ENCODE results near the gene HDHD3.

HDHD3 gene

DNA sequence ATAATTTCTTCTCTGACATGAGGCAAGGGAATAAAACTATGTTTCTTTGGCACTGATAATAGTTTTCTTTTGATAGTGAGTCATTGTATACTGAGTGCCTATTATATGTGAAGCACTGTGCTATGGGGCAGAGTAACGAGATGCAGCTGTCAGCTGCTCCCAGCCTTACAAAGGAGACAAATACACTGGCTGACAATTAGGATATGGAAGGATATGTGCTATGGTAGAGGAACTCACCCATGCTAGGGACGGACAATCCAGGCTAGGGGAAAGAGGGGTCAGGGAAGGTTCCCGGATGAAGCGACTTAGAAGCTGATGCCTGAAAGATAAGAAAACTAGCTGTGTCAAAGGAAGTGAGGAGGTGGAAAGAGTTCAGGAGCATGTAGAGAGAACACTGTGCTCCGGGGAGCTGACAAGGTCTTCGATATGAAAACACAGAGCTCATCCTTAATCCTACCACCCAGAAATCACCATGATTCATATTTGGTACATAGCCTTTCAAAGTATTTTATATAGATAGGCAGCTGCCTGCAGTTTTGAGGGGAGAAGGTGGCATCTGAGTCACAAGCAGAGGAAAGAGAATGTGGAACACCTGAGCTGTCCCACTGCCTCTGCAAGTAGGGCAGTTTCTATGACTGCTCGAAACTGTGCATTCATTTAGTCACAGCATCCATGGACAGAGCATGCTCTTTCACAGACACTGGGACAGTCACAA is 15.3 kb downstream of the HDHD3 start:
- no peak for DNase-seq

DNA sequence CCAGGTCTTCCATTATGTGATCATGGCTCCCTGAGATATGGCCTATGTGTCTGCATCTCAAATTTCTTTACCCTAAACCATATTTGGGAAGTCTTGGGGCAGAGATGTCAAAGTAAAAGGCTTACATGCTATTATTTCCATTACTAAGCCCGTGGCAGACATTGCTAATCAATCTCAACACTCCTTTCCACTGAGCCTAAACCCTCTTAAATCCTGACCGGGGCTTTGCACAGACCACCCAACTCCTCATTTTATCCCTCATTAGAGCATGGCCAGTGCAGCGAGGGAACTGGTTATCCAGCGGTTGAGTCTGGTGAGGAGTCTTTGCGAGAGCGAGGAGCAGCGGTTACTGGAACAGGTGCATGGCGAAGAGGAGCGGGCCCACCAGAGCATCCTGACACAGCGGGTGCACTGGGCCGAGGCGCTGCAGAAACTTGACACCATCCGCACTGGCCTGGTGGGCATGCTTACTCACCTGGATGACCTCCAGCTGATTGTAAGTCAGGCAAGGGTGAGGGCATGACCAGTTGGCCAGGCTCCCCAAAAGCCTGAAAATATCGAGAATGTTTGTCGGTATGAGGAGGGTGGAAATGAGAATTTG is 16.4 kb downstream of the HDHD3 start:
- DNase-seq: no peak

DNA sequence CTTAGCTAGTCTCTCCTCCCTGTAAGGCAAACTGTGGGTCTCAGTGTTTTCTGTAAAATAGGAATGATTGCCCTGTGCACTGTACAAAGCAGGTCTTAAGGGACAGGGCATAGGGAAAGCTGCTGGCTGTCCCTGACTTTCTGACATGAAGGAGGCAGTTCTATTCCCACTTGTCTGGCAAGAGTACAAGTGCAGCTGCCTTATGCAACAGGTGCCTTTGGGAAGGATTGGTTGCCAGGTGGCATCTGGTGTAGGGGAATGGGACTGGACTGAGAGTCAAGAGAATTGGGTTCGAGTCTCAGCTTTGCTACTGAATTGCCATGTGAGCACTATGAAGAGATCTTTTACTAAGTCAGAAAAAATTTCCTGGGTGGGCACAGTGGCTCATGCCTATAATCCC is 17.4 kb downstream of the HDHD3 start:
- no peak for DNase-seq

DNA sequence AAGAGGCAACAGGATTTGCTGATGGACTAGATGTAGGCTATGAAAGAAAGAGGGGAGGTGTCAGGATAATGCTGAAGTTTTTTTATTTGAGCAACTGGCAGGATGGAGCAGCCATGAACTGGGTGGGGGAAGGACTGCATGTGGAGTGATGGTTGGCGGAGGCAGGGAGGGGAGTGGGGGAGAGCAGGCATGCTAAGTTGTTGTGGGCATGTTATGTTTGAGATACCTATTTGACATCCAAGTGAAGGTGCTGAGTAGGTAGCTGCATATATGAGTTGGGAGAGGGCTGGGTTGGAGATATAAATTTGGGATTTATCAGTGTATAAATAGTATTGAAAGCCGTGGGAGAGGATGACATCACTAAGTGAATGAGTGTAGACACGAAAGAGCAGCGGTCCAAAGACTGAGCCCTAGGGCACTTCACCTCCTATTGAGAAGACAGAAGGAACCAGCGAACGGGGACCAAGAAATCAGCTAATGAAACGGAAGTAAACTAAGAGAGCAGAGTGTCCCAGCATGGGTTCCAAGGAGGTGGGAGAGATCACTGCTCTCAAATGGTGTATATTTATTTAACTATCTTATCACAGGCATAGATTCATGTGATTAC is 20.0 kb downstream of the HDHD3 start:
- no peak for DNase-seq

DNA sequence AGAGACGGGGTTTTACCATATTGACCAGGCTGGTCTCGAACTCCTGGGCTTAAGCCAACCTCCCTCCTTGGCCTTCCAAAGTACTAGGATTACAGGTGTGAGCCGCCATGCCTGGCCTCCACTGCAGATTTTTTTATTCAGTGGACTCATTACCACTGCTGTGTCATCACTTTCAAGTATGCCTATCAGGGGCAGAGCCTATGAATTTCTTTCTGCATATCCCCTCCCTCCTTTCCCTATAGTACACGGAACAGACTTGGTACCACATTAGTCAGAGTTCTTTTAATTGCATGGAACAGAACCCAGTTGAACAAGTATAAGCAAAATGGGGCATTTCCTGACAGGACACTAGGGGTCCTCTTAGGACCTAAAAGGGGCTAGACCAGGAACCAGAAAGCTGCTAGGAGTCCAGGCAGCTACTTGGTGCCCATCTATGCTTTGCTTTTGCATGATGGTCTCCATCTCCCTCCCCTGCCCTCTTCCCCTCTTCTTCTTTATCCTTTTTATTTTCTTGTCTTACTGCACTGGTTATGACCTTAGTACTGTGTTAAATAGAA is 21.7 kb downstream of the HDHD3 start:
- DNase-seq: no peak

DNA sequence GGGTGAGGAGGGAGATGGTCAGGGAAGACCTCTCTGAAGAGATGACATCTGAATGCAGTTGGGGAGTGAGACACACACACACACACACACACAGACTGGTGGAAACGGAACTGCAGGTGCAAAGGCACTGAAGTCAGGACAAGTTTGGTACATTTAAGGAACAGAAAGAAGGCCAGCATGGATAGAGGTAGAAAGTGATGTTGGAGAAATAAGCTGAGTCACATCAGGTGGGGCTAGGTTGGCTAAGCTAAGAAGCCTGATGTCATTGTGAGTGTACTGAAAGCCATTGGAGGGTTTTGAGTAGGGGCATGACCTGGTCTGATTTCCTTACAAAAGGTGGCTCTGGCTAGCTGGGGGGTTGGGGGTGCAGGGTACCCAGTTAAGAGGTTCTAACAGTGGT is 24.4 kb downstream of the HDHD3 start:
- no peak for DNase-seq

DNA sequence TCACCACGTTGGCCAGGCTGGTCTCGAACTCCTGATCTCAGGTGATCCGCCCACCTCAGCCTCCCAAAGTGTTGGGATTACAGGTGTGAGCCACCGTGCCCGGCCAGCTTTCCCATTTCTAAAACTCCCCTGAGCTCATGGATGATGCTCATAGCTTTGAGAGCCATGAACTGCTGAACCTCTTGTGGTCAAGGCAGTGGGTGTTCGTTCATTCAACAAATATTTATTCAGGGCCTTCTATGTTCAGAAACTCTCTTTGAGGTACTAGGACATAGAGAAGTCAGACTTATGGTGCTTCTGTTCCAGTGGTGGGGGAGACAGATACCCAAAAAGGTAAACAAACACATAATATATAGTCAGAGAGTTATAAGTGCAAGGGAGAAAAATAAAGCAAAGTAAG is 24.8 kb downstream of the HDHD3 start:
- DNase-seq: no peak

DNA sequence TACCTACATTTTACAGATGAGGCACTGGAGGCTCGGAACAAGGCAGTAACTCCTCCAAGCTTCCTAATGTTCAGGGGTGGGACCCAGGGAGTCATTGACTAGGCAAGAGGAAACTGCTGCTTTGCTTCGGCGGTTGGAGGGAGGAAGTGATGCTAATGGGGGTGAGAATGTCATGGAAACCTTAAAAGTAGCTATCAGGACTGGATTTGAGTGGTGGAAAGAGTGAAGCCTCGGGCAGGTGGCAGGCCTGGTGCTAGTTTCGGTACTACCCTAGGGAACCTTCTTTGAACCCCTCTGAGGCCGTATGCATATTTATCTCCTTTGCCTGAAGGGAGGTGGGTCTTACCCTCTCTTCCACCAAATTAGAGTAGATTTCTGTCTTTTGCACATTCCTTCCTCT is 25.8 kb downstream of the HDHD3 start:
- DNase-seq: peak; percentile 77

DNA sequence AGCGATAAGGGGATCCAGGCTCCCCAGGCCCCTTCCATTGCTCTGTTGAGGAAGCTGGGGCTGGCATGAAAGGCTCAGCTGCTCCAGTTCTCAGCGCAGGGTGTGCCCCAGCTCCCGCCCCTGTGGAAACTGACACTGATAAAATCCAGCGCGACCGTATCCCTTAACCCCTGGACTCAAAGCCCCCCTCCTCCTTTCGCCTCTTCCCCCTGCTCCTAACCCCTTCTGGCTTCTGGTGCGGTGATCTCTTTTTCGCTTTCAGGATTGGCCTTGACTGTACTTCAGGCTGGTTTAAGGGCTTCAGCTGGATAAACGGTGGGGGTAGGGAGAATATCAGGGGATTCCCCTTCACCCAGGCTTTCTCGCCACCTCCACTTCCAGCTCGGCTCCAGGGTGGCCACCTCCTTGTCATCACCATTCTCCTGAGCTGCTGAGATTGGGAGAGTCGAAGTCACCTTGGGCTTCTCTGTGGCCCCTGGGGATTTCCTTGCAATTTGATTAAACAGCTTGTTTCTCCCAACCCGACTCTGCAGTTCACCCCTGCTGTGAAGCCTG is 26.6 kb downstream of the HDHD3 start:
- DNase-seq: no peak

DNA sequence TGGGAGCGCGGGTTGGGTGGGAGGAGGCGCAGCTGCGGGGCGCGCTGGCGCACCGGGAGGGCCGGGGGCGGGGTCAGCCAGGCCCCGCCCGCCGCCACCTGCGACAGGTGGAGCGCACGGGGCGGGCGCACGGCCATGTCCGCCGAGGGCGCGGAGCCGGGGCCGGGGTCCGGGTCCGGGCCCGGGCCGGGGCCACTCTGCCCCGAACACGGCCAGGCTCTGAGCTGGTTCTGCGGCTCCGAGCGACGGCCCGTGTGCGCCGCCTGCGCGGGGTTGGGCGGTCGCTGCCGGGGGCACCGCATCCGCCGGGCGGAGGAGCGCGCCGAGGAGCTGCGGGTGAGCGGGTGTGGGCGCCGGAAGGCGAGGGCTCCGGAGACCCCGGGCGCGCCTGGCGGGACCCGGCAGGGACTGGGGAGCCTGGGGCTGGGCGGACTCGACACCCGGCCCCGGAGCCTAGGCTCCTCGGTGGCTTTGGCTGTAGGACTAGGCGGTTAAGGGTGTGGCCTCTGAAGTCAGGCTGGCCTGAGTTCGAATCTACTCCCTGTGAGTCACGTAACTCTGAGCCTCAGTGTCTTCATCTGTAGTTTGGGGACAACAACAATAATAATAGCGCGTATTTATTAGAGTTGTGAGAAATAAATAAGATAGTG is 27.2 kb downstream of the HDHD3 start, which contains the start of gene BSPRY:
TSS of gene BSPRY (plus strand) at position 97 of the 650 bp plus-strand sequence. CDS start at position 136, 39 bp downstream.
- no peak for DNase-seq

DNA sequence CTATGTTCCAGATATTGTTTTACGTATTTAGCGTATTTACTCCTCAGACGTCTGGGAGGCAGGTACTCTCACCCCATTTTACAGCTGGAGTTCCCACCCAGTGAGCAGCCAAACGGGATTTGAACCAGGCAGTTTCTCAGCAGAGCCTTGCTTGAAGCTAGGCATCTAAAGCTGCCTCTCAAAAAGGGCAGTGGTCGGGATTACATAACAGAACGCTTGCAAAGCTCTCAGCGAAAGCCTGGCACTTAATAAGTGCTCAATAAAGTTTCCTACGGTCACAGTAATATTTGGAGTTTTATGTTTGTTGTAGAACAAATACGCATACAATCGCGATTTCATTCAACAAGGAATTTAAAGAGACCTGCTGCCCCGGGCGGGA is 27.7 kb downstream of the HDHD3 start:
- DNase-seq: no peak

DNA sequence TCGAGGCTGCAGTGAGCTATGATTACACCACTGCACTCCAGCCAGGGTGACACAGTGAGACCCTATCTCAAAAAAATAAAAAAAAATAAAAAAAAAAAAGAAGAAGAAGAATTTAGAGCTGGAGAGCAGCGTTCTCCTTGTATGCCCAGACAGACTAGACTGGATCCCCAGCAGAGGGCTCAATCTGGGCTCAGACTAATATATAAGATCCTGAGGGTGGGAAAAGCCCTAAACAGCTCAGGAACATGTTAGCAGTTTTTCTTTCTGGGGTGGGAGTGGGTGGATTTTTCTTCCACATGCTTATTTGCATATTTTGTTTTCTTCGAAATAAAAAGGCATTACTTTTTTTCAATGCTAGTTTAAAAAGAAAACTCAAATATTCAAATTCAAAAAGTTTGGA is 28.3 kb downstream of the HDHD3 start:
- DNase-seq: no peak

DNA sequence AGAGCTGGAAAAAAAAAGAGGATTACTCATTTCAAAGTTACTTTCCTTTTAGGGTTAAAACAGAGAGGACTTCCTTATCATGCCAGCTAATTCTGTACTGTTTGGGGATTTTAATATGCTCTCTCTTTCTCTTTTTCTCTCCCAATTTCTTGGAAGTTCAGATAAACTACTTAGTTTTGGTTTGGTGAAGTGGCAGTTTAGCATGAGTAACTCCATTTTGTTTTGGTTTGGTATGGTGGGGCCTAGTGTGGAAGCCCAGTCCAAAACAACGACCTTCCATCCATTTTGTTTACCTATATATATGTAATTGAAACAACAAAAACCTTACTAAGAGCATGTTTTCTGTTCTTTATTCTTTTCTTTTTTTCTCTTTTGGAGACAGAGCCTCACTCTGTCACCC is 31.1 kb downstream of the HDHD3 start:
- DNase-seq: no peak

DNA sequence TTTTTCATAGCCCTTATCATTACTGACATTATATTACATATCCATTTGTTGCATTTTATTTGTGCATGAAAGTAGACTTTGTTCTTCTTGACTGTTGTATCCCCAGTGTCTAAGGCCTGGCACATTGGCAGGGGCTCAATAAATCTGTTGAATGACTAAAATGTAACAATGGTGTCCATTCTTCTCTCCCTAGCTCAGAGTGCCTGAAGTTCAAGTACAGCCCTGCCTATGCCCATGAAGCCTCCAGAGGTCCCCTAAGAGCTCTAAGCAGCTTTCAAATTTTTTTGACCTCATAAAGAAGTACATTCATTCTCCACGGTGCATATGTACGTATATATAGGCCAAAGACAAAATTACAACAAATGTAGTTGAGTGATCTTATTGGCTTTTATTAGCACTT is 31.6 kb downstream of the HDHD3 start:
- DNase-seq: no peak

DNA sequence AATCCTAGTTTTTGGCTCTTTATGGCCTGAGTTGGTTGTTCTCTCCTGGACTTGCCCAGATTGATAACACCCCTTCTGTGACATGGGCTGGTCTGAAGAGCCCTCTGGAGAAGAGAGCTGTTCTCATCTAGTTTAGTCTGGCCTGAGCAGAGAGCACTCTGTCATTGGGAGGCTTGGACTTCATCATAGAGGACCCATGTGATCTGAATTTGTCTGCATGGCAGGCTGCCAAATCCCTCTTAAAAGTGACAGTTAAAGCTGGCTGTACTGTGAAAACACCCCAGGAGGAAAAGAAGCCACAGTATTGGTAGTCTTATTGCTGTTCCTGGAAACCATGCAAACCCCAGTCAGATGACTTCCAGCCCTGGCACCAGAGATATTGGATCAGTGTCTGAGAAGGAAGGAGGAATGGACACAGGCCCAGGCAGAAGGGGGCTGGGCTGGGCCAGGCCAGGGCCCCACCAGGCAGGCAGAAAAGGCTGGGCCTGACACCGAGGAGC is 33.0 kb downstream of the HDHD3 start:
- peak; percentile 45 for DNase-seq

DNA sequence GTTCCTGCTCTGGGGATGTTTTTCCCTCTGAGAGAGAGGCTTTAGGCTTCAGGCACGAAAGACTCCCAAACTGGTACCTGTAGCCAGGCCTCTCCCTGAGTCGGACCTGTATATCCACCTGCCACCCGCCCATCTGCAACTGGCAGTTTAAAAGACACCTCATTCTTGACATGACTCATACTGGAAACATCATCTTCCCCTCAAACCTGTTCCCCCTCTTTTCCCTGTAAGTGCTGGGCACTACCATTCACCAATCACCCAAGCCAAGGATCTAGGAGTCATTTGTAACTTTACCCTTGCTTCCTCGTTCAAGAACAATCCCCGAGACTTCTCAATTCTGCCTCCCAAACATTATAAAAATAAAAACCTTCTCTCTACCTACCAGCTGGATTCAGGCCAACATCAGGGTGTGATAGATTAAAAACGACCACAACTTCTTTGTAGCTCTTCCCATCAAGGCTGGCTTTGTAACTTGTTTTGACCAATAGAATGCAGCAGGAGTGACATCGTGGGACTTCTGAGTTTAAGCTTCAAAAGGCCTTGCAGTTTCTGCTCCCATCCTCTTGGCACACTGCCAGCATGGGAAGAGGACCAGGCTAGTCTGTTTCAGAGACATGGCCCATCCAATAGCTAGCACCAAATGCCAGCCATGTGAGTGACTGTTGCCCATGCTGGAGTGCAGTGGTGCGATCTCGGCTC is 34.9 kb downstream of the HDHD3 start:
- DNase-seq: no peak

DNA sequence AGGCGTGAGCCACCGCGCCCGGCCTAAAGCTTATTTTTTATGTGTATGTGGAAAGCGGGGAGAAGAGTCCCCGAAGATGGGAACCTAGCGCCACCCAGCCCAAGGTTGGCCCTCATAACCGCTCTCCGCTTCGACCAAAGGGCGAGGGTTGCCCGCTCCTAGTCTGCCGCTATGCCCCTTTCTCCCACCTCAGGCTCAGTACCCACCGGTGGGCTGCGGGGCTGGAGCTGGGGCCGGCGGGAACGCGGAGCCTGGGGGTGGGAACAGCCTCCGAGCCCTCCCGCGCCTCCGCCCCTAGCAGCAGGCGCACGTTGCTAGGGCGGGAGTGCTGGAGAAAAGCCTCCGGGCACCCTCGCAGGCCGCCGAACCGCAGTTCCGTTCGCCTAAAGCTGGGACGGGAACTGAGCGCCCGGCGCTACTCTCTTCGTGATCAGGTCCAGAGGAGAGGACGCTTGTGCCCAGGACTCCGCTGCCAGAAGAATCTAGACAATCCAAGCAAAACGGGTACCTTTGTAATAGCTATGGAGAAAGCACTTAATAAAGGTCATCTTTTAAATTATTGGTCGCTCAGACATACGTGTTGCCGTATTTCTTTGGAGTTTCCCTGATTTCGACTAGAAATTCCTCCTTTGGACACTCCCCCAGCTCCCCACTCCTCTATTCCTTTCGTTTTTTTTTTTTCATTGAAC is 36.6 kb downstream of the HDHD3 start, which contains the start of gene WDR31:
TSS of gene WDR31 (minus strand) at position 265 of the 689 bp plus-strand sequence. CDS start 8,253 bp downstream, outside the sequence.
- DNase-seq: peak; percentile 84

DNA sequence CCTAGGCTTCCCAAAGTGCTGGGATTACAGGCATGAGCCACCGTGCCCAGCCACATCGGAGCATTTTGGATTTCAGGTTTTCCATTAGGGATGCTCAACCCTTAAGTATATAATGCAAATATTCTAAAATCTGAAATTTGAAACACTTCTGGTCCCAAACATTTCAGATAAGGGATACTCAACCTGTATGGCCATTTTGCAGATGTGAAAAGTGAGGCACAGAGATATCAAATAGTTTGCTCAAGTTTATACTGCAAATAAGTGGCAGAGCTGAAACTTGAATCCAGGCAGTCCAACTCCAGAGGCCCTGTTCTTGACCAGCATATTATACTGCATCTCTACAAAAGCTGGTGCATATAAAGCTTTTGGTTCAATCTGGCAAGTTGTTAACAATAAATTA is 39.1 kb downstream of the HDHD3 start:
- DNase-seq: no peak

DNA sequence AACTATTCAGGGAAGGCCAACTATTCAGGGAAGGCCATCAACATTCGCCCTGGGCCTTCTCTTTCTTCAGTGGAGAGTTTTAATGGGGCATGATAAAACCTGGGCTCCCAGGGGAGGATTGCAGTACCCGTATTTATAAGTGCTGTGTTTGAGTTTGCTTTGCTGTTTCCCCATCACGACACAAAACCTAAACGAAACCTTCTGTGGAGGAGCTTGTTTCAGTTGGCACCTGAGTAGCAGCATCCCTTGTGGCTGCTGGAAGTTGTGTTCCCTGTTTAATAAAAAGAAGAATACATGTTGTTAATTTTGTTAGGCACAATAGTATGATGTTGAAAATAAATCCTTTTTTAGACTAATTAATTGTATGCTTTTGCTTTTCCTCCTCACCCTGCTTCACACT is 45.0 kb downstream of the HDHD3 start:
- DNase-seq: no peak

DNA sequence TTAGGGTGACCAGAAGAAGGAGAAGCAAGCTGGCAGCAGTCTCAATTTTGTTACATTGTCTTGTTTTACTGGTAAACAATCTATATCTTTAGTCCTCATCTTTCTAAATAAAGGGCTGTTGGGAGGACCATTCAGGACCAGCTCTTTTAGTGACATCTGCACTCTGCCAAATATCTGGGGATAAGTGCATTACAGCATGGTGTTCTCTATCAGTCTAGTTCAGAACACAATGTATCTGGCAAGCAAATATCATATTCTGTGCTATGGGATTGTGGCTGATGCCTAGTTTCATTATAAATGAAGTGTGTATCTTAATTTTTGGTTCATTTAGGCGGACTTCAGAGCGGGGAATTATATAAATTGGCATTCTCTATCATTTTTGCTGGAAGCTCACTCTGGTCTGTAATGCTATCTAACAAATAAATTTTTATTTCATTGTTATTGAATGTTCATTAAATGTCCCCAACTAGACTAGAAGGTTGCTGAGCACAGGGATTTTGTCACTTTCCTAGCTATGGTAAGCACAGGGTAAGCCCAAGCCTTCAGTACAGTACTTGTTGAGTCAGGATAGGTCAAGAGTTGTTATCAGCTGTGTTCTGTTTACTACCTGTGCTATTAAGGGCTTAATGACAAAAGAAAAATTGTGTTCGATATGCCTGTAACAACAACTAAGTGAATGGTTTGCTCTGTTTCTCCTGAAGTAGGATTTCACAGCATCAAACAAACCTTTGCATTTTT is 48.6 kb downstream of the HDHD3 start:
- DNase-seq: no peak

DNA sequence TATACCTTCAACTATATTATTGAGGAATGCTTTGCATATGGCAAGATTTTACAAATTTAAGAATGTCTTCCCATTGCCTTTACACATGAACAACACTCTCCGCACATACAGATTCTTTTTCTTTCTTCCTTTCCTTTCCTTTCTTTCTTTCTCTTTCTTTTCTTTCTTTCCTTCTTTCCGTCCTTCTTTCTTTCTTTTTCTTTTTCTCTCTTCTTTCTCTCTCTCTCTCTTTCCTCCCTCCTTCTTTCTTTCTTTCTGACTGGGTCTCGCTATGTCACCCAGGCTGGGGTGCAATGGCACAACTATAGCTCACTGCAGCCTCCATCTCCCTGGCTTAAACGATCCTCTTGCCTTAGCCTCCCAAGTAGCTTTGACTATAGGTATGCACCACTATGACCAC is 50.6 kb downstream of the HDHD3 start:
- no peak for DNase-seq
